Left hindlimb (tissue), 1 donor: ENCODE results near the gene FTMT.
"Not testable (repeated sequence)": the region's sequence is repeated elsewhere in the genome, so short reads cannot be mapped to it uniquely, and the experiment has no call there.

Experiments
- DNase-seq: peaks from one replicate; pipeline ENCODE4 v3.0.0-alpha.2; 2018

FTMT gene

GRCh38 chr5:121851643-121852574, at the start of gene FTMT:
Gene FTMT (plus strand): TSS chr5:121851882. CDS start chr5:121851964, 82 bp downstream.
- no peak for DNase-seq

- not testable (repeated sequence) for DNase-seq
These were observed 46.4 kb upstream of the FTMT start for GRCh38 chr5:121805251-121805650.

- peak; percentile 31 for DNase-seq
These were observed 45.8 kb upstream of the FTMT start for GRCh38 chr5:121805911-121806310.

- DNase-seq = no peak
These were observed 35.5 kb upstream of the FTMT start for GRCh38 chr5:121816164-121816563.

GRCh38 chr5:121819682-121820261, 31.9 kb upstream of the FTMT start:
- no peak for DNase-seq

- no peak for DNase-seq
These were observed 18.1 kb upstream of the FTMT start for GRCh38 chr5:121833617-121834016.

- DNase-seq = no peak
These were observed 17.7 kb upstream of the FTMT start for GRCh38 chr5:121834021-121834420.

- no peak for DNase-seq
These were observed 9.8 kb upstream of the FTMT start for GRCh38 chr5:121841892-121842291.

- DNase-seq = no peak
These were observed 1.4 kb upstream of the FTMT start for GRCh38 chr5:121850272-121850671.

GRCh38 chr5:121853850-121854249, 2.2 kb downstream of the FTMT start:
- no peak for DNase-seq

- peak; percentile 49 for DNase-seq
These were observed 11.1 kb downstream of the FTMT start for GRCh38 chr5:121862801-121863200.

GRCh38 chr5:121863753-121864285, 12.1 kb downstream of the FTMT start:
- no peak for DNase-seq

GRCh38 chr5:121867403-121867802, 15.7 kb downstream of the FTMT start:
- DNase-seq = no peak

- DNase-seq = no peak
These were observed 18.8 kb downstream of the FTMT start for GRCh38 chr5:121870489-121870888.

- no peak for DNase-seq
These were observed 21.2 kb downstream of the FTMT start for GRCh38 chr5:121872856-121873255.

- DNase-seq = no peak
These were observed 21.7 kb downstream of the FTMT start for GRCh38 chr5:121873409-121873808.

- no peak for DNase-seq
These were observed 33.9 kb downstream of the FTMT start for GRCh38 chr5:121885630-121886029.

- DNase-seq = no peak
These were observed 36.0 kb downstream of the FTMT start for GRCh38 chr5:121887727-121888126.

- no peak for DNase-seq
These were observed 38.7 kb downstream of the FTMT start for GRCh38 chr5:121890297-121890858.

GRCh38 chr5:121897341-121897740, 45.7 kb downstream of the FTMT start:
- DNase-seq = no peak

- DNase-seq = no peak
These were observed 47.7 kb downstream of the FTMT start for GRCh38 chr5:121899346-121899745.
